GM12875 (cell line): ENCODE results near the gene AMZ2.
"Not testable (repeated sequence)": the region's sequence is repeated elsewhere in the genome, so short reads cannot be mapped to it uniquely, and the experiment has no call there.

Source experiments
- H3K4me3 ChIP-seq: one replicate; pipeline ENCODE4 v1.5.1; 2011; ENCODE audit warnings: low read depth, low read length, control low read depth
- CTCF ChIP-seq: IDR thresholded peaks from 2 replicates; pipeline ENCODE4 v1.5.1; 2011; ENCODE audit warnings: low read depth, mild to moderate bottlenecking, control low read depth, inconsistent platforms, low read length, moderate library complexity, borderline replicate concordance; ENCODE audit not compliant: insufficient read depth

AMZ2 gene

GRCh38 chr17:68249354-68249765 is 1.5 kb downstream of the AMZ2 start:
- no peak for TF ChIP-seq CTCF
- H3K4me3 ChIP-seq, result no peak overlapping the region

- not testable (repeated sequence) for H3K4me3 ChIP-seq
Measured at GRCh38 chr17:68253426-68253825, 5.6 kb downstream of the AMZ2 start.

- no peak for TF ChIP-seq CTCF
Measured at GRCh38 chr17:68255151-68255550, 7.3 kb downstream of the AMZ2 start.

GRCh38 chr17:68255731-68256538 is 8.1 kb downstream of the AMZ2 start:
- no peak for TF ChIP-seq CTCF
- H3K4me3 ChIP-seq, result no peak overlapping the region

More at GRCh38 chr17:68255151-68255550, 7.3 kb downstream of the AMZ2 start:
- no peak overlapping the region for H3K4me3 ChIP-seq

- not testable (repeated sequence) for H3K4me3 ChIP-seq
Measured at GRCh38 chr17:68256701-68257100, 8.9 kb downstream of the AMZ2 start.

- no peak for TF ChIP-seq CTCF
- no peak overlapping the region for H3K4me3 ChIP-seq
Measured at GRCh38 chr17:68257934-68258333, 10.1 kb downstream of the AMZ2 start.

- H3K4me3 ChIP-seq, result not testable (repeated sequence)
Measured at GRCh38 chr17:68258890-68259647, 11.2 kb downstream of the AMZ2 start.

GRCh38 chr17:68259648-68259951 is 11.8 kb downstream of the AMZ2 start:
- H3K4me3 ChIP-seq, result not testable (repeated sequence)

GRCh38 chr17:68260051-68260762 is 12.4 kb downstream of the AMZ2 start:
- TF ChIP-seq CTCF, result no peak

GRCh38 chr17:68262467-68262866 is 14.6 kb downstream of the AMZ2 start:
- H3K4me3 ChIP-seq, result not testable (repeated sequence)

More at GRCh38 chr17:68260051-68260762, 12.4 kb downstream of the AMZ2 start:
- H3K4me3 ChIP-seq, result no peak overlapping the region

GRCh38 chr17:68263101-68263681 is 15.3 kb downstream of the AMZ2 start:
- H3K4me3 ChIP-seq, result not testable (repeated sequence)

- H3K4me3 ChIP-seq, result not testable (repeated sequence)
Measured at GRCh38 chr17:68265833-68266232, 18.0 kb downstream of the AMZ2 start.
